HG03097 (cell line): ENCODE data around the gene RELL2.
"Not testable (repeated sequence)": the region's sequence is repeated elsewhere in the genome, so short reads cannot be mapped to it uniquely, and the experiment has no call there.

Experiments used
- ATAC-seq: cut with Tn5 transposase; IDR thresholded peaks from one replicate; pipeline ENCODE4 v1.9.1; 2021; ENCODE audit not compliant: unreplicated experiment, low FRiP score

RELL2 gene

DNA sequence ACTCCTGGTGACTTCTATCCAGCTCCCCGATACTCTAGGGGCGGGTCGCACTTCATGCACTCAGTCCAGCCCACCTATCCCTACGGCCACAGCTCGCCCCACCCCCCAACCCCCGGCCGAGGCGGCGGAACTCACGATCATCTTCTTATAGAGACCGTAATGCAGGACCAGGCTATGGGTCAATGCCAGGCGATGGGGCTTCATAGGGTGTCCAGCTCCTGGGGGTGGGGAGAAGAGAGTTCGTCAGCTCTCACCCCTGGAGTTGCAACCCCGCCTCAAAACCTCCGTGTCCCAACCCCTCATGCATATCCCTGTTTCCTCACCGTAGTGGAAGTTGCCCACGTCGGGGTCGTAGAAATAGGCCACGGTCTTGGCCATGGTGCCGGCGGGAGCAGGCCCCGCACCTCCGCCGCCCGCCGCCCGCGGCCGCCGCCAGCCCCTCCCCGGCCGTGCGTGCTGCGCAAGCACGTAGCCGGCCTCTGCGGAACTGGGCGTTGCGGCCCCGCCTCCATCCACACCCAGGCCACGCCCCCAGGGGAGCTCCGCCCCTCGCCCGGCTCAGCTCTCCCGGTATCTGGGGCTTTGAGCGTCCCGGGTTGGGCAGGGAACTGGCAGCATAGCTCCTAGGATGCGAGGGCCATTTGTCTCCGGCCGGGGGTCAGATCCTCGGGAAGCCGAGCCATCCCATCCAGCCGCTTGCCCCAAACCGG is at the start of gene RELL2, which contains the start of gene HDAC3:
Gene RELL2, plus strand, starts transcription at position 585 of the 710 bp plus-strand sequence. CDS start 1,229 bp downstream, outside the sequence.
Gene HDAC3, minus strand, starts transcription at position 437 of the 710 bp plus-strand sequence. Its CDS starts 59 bp downstream, at position 378.
- peak; percentile 81 for ATAC-seq

- ATAC-seq = no peak
Measured at GRCh38 chr5:141590127-141590526, 46.7 kb upstream of the RELL2 start.

DNA sequence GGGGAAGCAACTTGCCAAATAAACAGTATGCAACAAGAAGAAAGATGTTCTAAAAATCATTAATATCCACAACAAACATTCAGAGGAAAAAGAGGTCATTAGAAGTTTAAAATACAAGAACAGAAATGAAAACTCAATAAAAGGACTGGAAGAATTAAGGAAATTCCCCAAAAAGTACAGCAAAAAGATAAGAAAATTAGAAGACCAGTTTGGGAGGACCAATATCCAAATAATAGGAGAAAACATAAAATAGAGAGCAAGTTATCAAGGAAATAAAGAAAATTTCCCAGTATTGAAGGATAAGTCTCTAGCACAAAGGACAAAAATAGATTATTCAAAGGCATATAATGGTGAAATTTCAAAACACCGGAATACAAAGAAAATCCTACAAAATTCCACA is 39.9 kb upstream of the RELL2 start:
- ATAC-seq = no peak

DNA sequence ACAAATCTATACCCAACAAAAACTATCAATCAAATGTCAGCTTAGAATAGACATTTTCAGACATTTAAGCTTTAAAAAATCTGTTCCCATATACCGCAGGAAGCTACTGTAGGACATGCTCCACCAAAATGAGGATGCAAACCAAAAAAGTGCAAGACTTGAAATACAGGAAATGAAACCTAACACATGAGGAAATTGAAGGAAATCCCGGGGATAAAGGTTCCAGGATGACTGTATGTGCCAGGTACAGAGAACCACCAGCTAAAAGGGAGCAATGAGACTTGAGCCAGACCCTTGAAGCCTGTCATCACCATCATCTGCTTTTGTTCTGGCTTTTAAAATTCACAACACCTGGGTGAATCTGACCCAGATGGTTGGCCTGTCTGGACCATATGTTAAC is 39.4 kb upstream of the RELL2 start:
- no peak for ATAC-seq

- ATAC-seq = no peak
Measured at GRCh38 chr5:141597814-141598213, 39.0 kb upstream of the RELL2 start.

DNA sequence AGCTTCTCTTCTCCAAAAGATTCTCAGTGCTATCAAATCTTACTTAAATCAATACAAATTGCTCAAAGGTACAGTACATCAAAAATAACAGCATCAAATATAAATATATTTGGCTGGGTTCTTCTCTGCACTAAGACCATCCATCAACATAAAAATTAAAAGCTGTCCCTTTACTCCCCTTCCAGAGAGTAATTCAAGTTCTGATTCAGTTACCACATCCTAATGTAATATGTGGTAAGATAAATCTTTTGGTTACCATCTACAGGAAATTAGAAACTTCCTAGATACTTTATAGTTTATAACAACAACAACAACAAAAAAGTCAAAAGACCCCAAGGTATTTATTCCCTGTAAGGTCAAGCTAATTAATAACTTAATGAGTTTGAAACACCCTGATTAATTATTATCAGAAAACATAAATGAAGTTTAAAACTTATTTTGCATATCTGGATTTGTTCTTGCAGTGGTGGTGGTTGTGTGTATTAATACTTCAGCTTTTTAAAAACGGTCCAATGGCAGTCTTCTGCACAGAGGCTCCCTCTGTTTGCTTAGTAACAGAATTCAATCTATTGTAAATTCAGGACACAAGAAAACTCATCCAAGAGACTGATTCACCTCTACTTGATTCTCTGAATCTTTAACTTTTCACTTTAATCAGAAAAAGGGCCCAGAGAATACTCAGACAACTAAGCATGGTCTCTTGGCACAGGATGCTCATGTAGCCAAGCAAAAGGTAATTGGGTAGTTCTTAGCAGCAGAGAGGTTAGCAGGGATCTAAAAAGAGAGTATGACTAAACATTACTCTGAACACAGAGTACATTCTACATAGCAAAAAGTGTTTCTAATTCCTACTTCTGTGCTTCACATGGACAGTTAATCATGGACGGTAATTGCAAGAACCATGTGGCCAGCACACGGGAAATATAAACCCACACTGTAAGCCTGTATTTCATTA is 38.1 kb upstream of the RELL2 start:
- no peak for ATAC-seq

DNA sequence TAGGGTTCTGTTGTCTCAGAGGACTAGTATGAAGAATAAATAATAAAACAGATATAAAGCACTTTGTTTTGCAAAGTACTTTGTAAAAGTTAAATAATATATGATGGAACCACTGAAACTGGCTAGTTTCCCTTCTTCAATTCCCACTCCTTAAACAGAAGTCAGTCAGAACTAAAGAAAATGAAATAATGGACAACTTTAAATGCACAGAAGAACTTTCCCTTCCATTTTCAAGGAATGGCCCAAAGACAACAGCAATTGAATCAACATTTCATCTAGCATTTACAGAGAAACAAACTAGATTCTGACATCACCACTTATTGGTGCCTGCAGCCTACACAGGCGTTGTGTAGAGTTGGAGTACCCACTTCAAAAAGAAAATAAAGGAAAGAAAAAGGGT is 34.2 kb upstream of the RELL2 start:
- no peak for ATAC-seq

- ATAC-seq = no peak
Measured at GRCh38 chr5:141603923-141604717, 32.7 kb upstream of the RELL2 start.

DNA sequence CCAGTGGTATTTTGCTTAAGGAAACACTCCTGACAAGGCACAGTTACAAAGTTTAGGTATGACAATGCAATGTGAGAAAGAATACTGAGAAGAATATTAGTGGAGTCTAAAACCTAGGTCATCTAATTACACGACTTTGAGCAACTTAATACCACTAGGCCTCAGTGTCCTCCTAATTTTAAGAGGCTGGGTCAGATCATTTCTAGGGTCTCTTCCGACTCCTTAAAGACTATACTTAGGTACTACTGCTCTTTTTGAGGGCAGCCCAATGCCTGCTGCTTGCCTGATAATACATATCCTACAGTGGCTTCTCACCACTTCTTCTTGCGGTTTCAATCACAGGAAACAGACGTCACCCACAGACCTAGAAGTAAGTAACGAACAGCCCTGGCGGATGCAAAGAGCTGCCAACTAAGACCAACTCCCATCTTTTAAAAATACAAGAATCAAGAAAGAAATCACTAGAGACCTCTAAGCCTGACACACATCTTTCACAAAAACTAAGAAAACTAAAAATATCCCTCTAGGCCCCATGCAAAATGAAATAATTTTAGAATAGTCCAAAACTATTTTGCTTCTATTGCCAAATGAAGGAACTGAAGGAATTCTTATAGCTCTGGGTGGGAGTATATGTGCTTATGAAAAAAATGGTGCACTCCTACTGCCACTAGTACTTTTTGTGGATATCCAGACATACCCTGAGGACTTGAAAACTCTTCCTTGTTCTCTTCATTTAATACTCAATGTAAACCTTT is 31.1 kb upstream of the RELL2 start:
- ATAC-seq = peak; percentile 93

- no peak for ATAC-seq
Measured at GRCh38 chr5:141608046-141608445, 28.8 kb upstream of the RELL2 start.

GRCh38 chr5:141608557-141608956 is 28.2 kb upstream of the RELL2 start:
- ATAC-seq = no peak

DNA sequence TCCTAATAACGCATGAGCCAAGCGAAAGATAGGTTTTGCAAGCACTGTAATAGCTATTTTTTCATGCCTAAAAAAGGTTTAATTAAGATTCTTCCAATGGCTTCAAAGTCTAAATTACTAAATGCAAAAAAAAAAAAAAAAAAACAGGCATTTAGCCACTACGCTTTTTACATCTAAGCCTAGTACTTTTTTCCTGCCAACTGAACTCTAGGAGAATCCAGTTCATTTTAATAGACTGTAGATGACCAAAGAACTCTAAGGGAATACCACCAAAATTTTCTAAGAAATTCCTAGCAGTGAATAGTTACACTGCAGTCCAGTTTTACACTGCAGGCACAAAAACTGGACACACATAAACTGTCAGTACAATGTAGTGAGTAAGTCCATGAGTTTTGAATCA is 27.8 kb upstream of the RELL2 start:
- no peak for ATAC-seq

DNA sequence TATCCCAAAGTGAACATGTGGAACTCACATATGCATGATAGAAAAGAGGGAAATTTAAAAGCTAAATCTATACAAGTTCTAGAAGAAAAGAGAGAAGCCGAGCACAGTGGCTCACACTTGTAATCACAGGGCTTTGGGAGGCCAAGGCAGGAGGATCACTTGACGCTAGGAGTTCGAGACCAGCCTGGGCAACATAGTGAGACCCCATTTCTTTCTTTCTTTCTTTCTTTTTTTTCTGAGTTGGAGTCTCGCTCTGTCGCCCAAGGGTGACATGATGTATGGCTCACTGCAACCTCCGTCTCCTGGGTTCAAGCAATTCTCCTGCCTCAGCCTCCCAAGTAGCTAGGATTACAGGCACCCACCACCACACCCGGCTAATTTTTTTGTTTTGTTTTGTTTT is 26.9 kb upstream of the RELL2 start:
- ATAC-seq = not testable (repeated sequence)

- ATAC-seq = no peak
Measured at GRCh38 chr5:141611289-141611688, 25.5 kb upstream of the RELL2 start.

- ATAC-seq = no peak
Measured at GRCh38 chr5:141613344-141613743, 23.5 kb upstream of the RELL2 start.

GRCh38 chr5:141615991-141616720 is 20.6 kb upstream of the RELL2 start:
- ATAC-seq = no peak

- ATAC-seq = no peak
Measured at GRCh38 chr5:141617128-141617527, 19.7 kb upstream of the RELL2 start.

- no peak for ATAC-seq
Measured at GRCh38 chr5:141617682-141618029, 19.1 kb upstream of the RELL2 start.

GRCh38 chr5:141618030-141618803 is 18.6 kb upstream of the RELL2 start:
- peak; percentile 27 for ATAC-seq
